Endothelial cell of umbilical vein (primary cell): ENCODE measurements around the gene TFIP11. TPM values are rescaled to one million over a fixed set of nuclear protein-coding genes. Genes with fewer than 3 reads are reported as not detected.

Source experiments
- BruUV-seq: library from RNA; stranded (reverse); fragments of 400-500 nt; replicated peaks from 2 replicates; lab custom pipeline; 2021; lab: Mats Ljungman, UMichigan
- CTCF ChIA-PET: fragments of 300-600, 350-600 bp; sonication (Branson Sonifier 250); formaldehyde crosslinking; loops from one replicate; lab custom pipeline; 2021; ENCODE audit warnings: antibody characterized with exemption, inconsistent platforms; lab: Charles Lee
- POLR2A ChIA-PET: fragments of 300-600, 350-600 bp; sonication (Branson Sonifier 250); formaldehyde crosslinking; loops from one replicate; lab custom pipeline; 2021; ENCODE audit warnings: antibody characterized with exemption, inconsistent platforms; lab: Charles Lee
- DNase-seq: peaks from one replicate; pipeline ENCODE4 v3.0.0-alpha.2; 2011; ENCODE audit warnings: low read depth, low spot score
- FAIRE-seq: peaks from 2 replicates; lab custom pipeline; 2011; peaks lifted over from hg19 to GRCh38; lab: Jason Lieb, UNC
- H2AFZ ChIP-seq: 2 replicates; pipeline ENCODE4 v1.6.0; 2012; ENCODE audit warnings: low read depth, low read length, control low read depth, inconsistent platforms
- H3K27ac ChIP-seq: 2 replicates; pipeline ENCODE4 v1.5.1; 2011; ENCODE audit warnings: low read depth, mild to moderate bottlenecking, control low read depth, low read length, moderate library complexity; ENCODE audit not compliant: insufficient read depth
- H3K27me3 ChIP-seq, 2 experiments: 2 replicates each; pipeline versions ENCODE4 v1.6.0 to v1.6.1; 2011; ENCODE audit warnings: low read length in 2 of 2, mixed read lengths in 1 of 2; ENCODE audit not compliant: control insufficient read depth in 2 of 2, insufficient read depth in 2 of 2
- H3K36me3 ChIP-seq, 2 experiments: 2 replicates in 1 of 2; 3 replicates in 1 of 2; pipeline ENCODE4 v1.5.1; 2011; ENCODE audit warnings: low read length in 2 of 2, mild to moderate bottlenecking in 1 of 2, moderate library complexity in 1 of 2; ENCODE audit not compliant: control insufficient read depth in 2 of 2, insufficient read depth in 2 of 2; ENCODE audit errors: extremely low read depth in 1 of 2
- H3K4me1 ChIP-seq: 3 replicates; pipeline ENCODE4 v1.5.1; 2011; ENCODE audit warnings: mild to moderate bottlenecking, low read length; ENCODE audit not compliant: control insufficient read depth, insufficient read depth; ENCODE audit errors: extremely low read depth
- H3K4me2 ChIP-seq: 2 replicates; pipeline ENCODE4 v1.6.1; 2011; ENCODE audit warnings: low read length, control low read depth, mixed read lengths; ENCODE audit not compliant: insufficient read depth
- H3K4me3 ChIP-seq, 3 experiments: fragments of 200-600 bp in 1 of 3; sonication (generic), shearing (Covaris generic) in 1 of 3; replicated peaks in 1 of 3; 2 replicates each; pipeline ENCODE4 v1.5.1; 2011 to 2016; ENCODE audit warnings: control low read depth in 3 of 3, low read length in 3 of 3, mild to moderate bottlenecking in 2 of 3, inconsistent platforms in 1 of 3, low read depth in 1 of 3, moderate library complexity in 1 of 3; ENCODE audit not compliant: insufficient read depth in 1 of 3
- H3K79me2 ChIP-seq: 2 replicates; pipeline ENCODE4 v1.6.0; 2012; ENCODE audit warnings: low read length, inconsistent platforms; ENCODE audit not compliant: control insufficient read depth, insufficient read depth
- H3K9ac ChIP-seq: replicated peaks from 2 replicates; pipeline ENCODE3; 2011; ENCODE audit warnings: low read length, control low read depth; ENCODE audit not compliant: insufficient read depth; ENCODE audit errors: extremely low read depth
- H3K9me1 ChIP-seq: replicated peaks from 3 replicates; pipeline ENCODE4 v1.6.0; 2011; ENCODE audit warnings: mild to moderate bottlenecking, low read length; ENCODE audit not compliant: control insufficient read depth, insufficient read depth; ENCODE audit errors: extremely low read depth
- H3K9me3 ChIP-seq: replicated peaks from 2 replicates; pipeline ENCODE4 v1.5.1; 2012; ENCODE audit warnings: low read length, inconsistent platforms; ENCODE audit not compliant: control insufficient read depth, insufficient read depth
- H4K20me1 ChIP-seq: replicated peaks from 2 replicates; pipeline ENCODE3; 2011; ENCODE audit warnings: mild to moderate bottlenecking, low read length; ENCODE audit not compliant: control insufficient read depth, insufficient read depth; ENCODE audit errors: extremely low read depth
- EZH2 ChIP-seq: IDR thresholded peaks from 2 replicates; pipeline ENCODE4 v1.6.1; 2012; ENCODE audit warnings: borderline replicate concordance, low read depth, mild to moderate bottlenecking, moderate library complexity, low read length, inconsistent platforms; ENCODE audit not compliant: severe bottlenecking
- FOS ChIP-seq: IDR thresholded peaks from 2 replicates; pipeline ENCODE4 v1.6.1; 2011; ENCODE audit warnings: mild to moderate bottlenecking, low read length, moderate library complexity, borderline replicate concordance; ENCODE audit not compliant: insufficient read depth
- GATA2 ChIP-seq: IDR thresholded peaks from 2 replicates; pipeline ENCODE4 v1.7.0; 2011; ENCODE audit warnings: low read depth, mild to moderate bottlenecking, moderate library complexity, mixed read lengths, low read length; ENCODE audit not compliant: insufficient read length, insufficient read depth
- JUN ChIP-seq: IDR thresholded peaks from 2 replicates; pipeline ENCODE4 v1.6.1; 2011; ENCODE audit warnings: borderline replicate concordance, low read depth; ENCODE audit not compliant: insufficient read length, insufficient read depth
- MAX ChIP-seq: IDR thresholded peaks from 2 replicates; pipeline ENCODE4 v1.6.1; 2011; ENCODE audit not compliant: insufficient read depth, insufficient read length
- MYC ChIP-seq: IDR thresholded peaks from one replicate; pipeline ENCODE4 v1.6.1; 2011; ENCODE audit warnings: mild to moderate bottlenecking, low read depth, low read length
- POLR2A ChIP-seq: IDR thresholded peaks from 2 replicates; pipeline ENCODE4 v1.6.1; 2012; ENCODE audit warnings: low read depth, mild to moderate bottlenecking, control low read depth, low read length
- POLR2AphosphoS5 ChIP-seq: IDR thresholded peaks from 2 replicates; pipeline ENCODE4 v1.6.1; 2012; ENCODE audit warnings: low read depth, mild to moderate bottlenecking, control low read depth, low read length, moderate library complexity; ENCODE audit not compliant: insufficient read depth
- dilution Hi-C: fragments of 300-500 bp; cut with MboI; formaldehyde crosslinking; loops from one replicate; pipeline ENCODE4 v1.15.0; 2019; ENCODE audit warnings: low sequenced_read_pairs; ENCODE audit not compliant: extremely low pct_ligation_motif_present
- intact Hi-C: fragments of 100-400 bp; cut with micrococcal nuclease; formaldehyde crosslinking; loops from one replicate; pipeline ENCODE4 v1.10.0; 2022
- polyA plus RNA-seq, 4 experiments: library from polyadenylated mRNA; depleted of rRNA in 3 of 4; stranded (reverse) in 3 of 4; unstranded in 1 of 4; fragments of >200 nt; gene quantifications; 2 replicates each; pipeline versions ENCODE4 v1.2.1 to v1.2.3, GENCODE V29; 2011 to 2012; ENCODE audit warnings: missing spikeins in 1 of 4
- total RNA-seq: library from RNA; stranded (reverse); gene quantifications from 2 replicates; pipeline ENCODE4 v1.2.3, GENCODE V29; 2021
- TF ChIP-seq, protein P1 (sequence below), 2 donors: IDR thresholded peaks; 1 replicate in 1 of 2; 2 replicates in 1 of 2; pipeline ENCODE4 v1.5.1; 2011; ENCODE audit warnings: low read length in 2 of 2, mild to moderate bottlenecking in 2 of 2, moderate library complexity in 2 of 2, control low read depth in 1 of 2, inconsistent platforms in 1 of 2, low read depth in 1 of 2; ENCODE audit not compliant: insufficient read depth in 1 of 2; ENCODE audit errors: extremely low read depth in 1 of 2

TFIP11 gene
- total and polyA plus RNA-seq, 2 donors (not counting 3 experiments of a cell fraction or from before 2014, with no cell fraction given): 35.7 to 54.9 TPM

- H4K20me1 ChIP-seq: no peaks in the 10 kb centered on the region
- intact Hi-C loops (no loop called here), dilution Hi-C loops (no loop called here)
- no peaks in the 10 kb centered on the region for H3K9me1 ChIP-seq
- H2AFZ ChIP-seq: no peak overlapping the region
- DNase-seq (no peak), FAIRE-seq (no peak)
- no peaks in the 10 kb centered on the region for H3K79me2 ChIP-seq
- H3K27ac ChIP-seq: no peak overlapping the region
- CTCF ChIA-PET: no interaction called here
- TF ChIP-seq EZH2 (no peak), MAX (no peak), GATA2 (no peak), MYC (no peak)
- no peaks in the 10 kb centered on the region for H3K27me3 ChIP-seq
- no peaks in the 10 kb centered on the region for H3K4me1 ChIP-seq
- POLR2A ChIA-PET: no interaction called here
- no peak overlapping the region for H3K4me2 ChIP-seq
- H3K36me3 ChIP-seq: peaks cover 0 to 29% of the 10 kb centered on the region in 2 experiments
- H3K9ac ChIP-seq: no peak overlapping the region
- H3K4me3 ChIP-seq: no peak overlapping the region
- no TSS peak for BruUV-seq
- no peaks in the 10 kb centered on the region for H3K9me3 ChIP-seq
Measured at GRCh38 chr22:26535603-26535908, 23.3 kb upstream of the TFIP11 start.

DNA sequence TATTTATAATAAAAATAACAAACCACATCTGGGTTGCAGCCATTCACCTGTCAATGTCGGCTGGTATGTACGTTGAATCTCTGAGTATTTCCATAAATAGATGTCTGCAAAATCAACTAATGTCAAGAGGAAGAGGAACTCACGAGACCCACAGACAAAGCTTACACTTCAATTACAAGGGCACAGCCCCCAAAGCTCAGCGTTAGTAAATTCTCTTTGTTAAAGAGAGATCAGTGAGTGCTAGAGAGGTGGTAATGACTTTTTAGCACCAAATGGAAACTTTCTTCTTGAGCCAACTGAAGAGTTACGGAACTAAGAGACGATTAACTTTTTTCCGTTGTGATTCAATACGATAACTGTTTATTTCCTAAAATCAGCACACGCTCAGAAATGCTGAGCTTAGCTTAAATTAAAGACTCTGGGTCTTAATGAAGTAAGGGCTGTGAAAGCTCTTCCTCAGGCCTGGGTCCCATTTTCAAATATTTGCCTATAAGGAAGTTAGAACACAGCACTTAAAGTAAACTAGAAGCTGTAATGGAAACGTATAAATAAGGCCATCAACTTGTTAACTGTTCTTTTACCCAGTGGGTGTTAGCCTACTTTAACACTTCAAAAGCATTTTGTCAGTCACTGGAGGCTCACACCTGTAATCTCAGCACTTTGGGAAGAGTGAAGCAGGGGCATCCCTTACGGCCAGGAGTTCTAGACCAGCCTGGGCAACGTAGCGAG lies 22.8 kb upstream of the TFIP11 start:
- no peak overlapping the region for H2AFZ ChIP-seq
- H3K4me3 ChIP-seq: no peak overlapping the region
- no peak for DNase-seq
- FAIRE-seq: no peak
- no peaks in the 10 kb centered on the region for H3K27me3 ChIP-seq
- peaks cover 0 to 24% of the 10 kb centered on the region in 2 experiments for H3K36me3 ChIP-seq
- no peaks in the 10 kb centered on the region for H3K4me1 ChIP-seq
- no peak overlapping the region for H3K27ac ChIP-seq
- no peaks in the 10 kb centered on the region for H3K79me2 ChIP-seq
- BruUV-seq: no TSS peak
- CTCF ChIA-PET: no interaction called here
- no peak overlapping the region for H3K9ac ChIP-seq
- intact Hi-C loops (no loop called here), dilution Hi-C loops (no loop called here)
- TF ChIP-seq, protein P1, sequence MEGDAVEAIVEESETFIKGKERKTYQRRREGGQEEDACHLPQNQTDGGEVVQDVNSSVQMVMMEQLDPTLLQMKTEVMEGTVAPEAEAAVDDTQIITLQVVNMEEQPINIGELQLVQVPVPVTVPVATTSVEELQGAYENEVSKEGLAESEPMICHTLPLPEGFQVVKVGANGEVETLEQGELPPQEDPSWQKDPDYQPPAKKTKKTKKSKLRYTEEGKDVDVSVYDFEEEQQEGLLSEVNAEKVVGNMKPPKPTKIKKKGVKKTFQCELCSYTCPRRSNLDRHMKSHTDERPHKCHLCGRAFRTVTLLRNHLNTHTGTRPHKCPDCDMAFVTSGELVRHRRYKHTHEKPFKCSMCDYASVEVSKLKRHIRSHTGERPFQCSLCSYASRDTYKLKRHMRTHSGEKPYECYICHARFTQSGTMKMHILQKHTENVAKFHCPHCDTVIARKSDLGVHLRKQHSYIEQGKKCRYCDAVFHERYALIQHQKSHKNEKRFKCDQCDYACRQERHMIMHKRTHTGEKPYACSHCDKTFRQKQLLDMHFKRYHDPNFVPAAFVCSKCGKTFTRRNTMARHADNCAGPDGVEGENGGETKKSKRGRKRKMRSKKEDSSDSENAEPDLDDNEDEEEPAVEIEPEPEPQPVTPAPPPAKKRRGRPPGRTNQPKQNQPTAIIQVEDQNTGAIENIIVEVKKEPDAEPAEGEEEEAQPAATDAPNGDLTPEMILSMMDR (IDR thresholded peaks at IDR 0.05; ENCODE audit: extremely low read depth in 1 of 2, insufficient read depth in 1 of 2, low read depth in 1 of 2, low read length in 2 of 2): no peak
- TF ChIP-seq EZH2: no peak
- TF ChIP-seq POLR2A: no peak
- no peak for TF ChIP-seq MAX
- no peak for TF ChIP-seq POLR2AphosphoS5
- TF ChIP-seq GATA2: no peak
- TF ChIP-seq MYC: no peak
- no peak for TF ChIP-seq FOS
- TF ChIP-seq JUN: no peak
- POLR2A ChIA-PET: no interaction called here
- H4K20me1 ChIP-seq: no peaks in the 10 kb centered on the region
- no peak overlapping the region for H3K4me2 ChIP-seq
- no peaks in the 10 kb centered on the region for H3K9me1 ChIP-seq
- H3K9me3 ChIP-seq: no peaks in the 10 kb centered on the region
